DND-41 (cell line): ENCODE data around the gene TPM2.

Experiments
- CTCF ChIP-seq: IDR thresholded peaks from 2 replicates; pipeline ENCODE4 v1.5.1; 2012; ENCODE audit warnings: borderline replicate concordance, low read length, moderate library complexity, mild to moderate bottlenecking; ENCODE audit not compliant: poor library complexity, severe bottlenecking; ENCODE audit errors: extremely low read depth
- EZH2 ChIP-seq: IDR thresholded peaks from 3 replicates; pipeline ENCODE4 v1.6.1; 2012; ENCODE audit warnings: borderline replicate concordance, low read depth, mild to moderate bottlenecking, moderate library complexity, low read length, inconsistent platforms; ENCODE audit not compliant: severe bottlenecking

GRCh38 chr9:35656831-35657545 is 32.7 kb downstream of the TPM2 start:
- TF ChIP-seq CTCF (no peak), EZH2 (no peak)
